GM19240 (cell line): ENCODE measurements around the gene GALNT13.

ENCODE experiments used
- DNase-seq: peaks from one replicate; pipeline ENCODE4 v3.0.0; 2011; ENCODE audit warnings: low spot score; ENCODE audit not compliant: insufficient read length

Gene GALNT13

GRCh38 chr2:154223726-154224125, 352.0 kb downstream of the GALNT13 start:
- no peak for DNase-seq

GRCh38 chr2:154226931-154227330, 355.2 kb downstream of the GALNT13 start:
- no peak for DNase-seq

- DNase-seq, result no peak
Observed at GRCh38 chr2:154228566-154229280, 357.0 kb downstream of the GALNT13 start.

GRCh38 chr2:154229966-154230365, 358.2 kb downstream of the GALNT13 start:
- no peak for DNase-seq

DNA sequence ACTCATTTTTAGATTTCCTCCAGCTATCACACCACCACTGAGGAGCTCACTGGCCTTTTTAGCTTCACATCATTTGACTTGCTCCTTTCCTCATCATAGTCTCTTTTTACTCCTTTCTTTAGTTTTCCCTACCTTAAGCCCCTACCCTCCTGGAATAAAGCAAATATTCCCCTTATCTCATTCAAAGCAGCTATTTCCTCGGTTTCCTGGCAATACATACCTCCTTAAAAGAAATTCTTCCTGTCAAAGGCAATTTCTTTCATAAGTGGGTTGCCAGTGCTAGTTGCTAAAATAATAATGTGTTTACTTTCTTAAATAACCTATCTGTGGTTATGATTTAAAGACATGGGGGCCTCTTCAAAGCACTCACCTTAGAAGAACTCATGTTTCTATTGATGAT, 359.3 kb downstream of the GALNT13 start:
- no peak for DNase-seq

DNA sequence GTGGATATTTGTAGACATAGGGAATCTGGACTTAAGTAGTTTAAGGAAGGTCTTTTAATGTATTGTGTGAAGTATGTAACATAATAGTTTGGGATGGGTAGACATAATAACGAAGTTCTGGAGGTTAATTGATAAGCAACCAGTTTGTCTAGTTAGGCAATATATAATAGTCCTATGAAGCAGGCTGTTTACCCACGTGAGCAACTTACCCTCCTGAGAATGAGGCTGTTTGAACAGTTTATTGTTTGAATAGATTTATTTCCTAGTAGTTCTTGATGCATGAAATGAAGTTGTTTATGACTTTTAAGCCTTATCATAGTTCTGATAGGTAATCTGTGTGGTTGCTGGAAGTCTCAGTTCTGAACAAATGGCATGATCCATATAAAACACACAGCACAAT, 361.5 kb downstream of the GALNT13 start:
- DNase-seq, result no peak

DNA sequence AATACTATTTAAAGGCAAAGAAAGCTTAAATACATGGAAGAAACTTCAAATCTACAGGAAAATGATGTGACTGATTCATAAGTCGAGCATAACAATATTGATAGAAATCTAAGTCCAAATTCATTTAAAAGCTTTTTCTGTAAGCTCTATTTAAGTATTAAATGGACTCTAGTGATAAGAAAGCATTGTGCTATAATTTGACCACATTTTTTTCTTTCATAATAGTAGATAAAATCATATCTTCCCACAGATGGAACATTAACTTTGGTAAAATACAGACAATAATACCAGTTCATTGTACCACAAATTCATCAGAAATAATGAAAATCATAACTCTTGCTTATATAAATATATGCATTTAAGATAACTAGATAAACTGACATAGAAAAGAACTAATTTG, 366.5 kb downstream of the GALNT13 start:
- no peak for DNase-seq

GRCh38 chr2:154240316-154240715, 368.6 kb downstream of the GALNT13 start:
- no peak for DNase-seq

GRCh38 chr2:154240921-154241379, 369.2 kb downstream of the GALNT13 start:
- no peak for DNase-seq

- DNase-seq, result no peak
Observed at GRCh38 chr2:154242687-154243086, 371.0 kb downstream of the GALNT13 start.

DNA sequence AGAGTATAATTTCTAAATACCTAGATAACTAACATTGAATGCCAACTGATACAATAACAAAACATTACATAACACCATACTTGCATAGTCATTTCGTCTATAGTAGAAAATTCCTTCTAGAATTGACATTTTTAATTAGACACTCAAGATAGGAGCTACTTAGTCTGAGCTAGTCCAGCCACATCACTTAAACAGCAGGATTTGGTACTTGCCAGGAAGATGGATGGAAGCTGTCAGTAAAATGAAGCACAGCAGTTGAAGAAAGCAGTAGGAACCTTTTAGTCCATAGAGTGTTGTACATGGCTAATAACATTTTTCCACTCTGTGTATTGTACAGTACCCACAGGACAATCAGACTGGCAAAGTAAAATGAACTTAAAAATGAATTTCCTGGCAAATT, 372.0 kb downstream of the GALNT13 start:
- DNase-seq, result no peak

DNA sequence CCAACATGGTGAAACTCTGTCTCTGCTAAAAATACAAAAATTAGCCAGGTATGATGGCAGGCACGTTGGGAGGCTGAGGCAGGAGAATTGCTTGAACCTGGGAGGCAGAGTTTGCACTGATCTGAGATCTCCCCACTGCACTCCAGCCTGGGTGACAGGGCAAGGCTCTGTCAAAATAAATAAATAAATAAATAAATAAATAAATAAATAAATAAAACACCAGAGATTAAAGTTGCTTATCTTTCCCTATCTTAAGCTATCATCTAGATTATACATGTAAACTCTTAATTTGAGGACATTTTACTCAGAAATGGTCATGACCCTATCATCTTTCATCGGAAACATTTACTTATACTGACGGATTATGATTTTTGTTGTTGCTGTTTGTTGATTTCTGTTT, 373.2 kb downstream of the GALNT13 start:
- DNase-seq, result no peak

DNA sequence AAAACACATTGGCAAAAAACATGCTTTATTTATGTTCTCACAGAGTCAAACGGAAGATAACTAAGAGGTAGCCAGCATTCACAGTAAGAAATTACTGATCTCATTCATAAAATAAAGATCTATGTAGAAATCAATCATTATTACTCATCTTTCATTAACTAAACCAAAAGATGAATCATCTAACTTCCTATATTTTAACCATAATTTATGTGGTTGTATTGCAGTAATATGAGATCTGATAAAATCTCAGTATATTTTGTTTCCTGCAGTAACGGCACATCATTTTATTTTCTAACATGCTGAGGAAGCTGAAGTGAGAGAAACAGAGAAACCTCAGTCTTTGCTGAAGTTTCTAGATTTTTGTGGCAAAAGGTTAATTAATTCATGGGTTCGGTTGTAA, 375.8 kb downstream of the GALNT13 start:
- DNase-seq, result no peak

DNA sequence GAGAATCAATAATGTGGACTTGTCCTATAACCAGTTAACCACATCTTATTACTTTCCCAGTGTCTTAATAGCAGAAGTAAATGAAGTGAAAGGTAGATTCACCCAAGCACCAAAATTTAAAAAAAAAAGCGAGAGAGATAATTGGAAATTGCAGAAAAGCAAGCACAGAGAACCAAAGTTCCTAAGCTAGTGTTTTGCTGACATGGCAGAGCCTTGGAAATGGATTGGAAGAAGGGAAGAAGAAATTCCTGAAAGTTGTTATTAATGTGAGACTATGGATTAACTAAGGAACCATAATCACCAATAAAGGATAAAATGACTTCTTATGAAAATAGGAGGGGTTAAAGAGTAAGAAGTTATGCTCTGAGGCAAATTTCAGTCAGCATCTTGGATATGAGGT, 384.4 kb downstream of the GALNT13 start:
- no peak for DNase-seq

DNA sequence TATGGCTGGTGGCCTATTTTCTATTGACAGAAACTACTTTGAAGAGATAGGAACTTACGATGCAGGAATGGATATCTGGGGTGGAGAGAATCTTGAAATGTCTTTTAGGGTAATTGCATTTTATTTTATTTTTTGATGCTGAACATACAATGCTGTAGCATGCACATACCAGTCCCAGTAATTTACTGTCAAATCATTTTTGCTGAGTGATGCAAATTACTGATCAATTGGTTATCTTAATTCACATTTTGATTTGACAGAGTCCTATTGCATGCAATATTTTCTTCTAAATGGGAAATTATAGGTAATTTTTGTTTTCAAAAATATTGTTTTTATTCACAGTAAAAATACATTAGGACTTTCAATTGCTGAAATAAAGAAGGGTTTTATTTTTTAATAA, 387.3 kb downstream of the GALNT13 start:
- no peak for DNase-seq

DNA sequence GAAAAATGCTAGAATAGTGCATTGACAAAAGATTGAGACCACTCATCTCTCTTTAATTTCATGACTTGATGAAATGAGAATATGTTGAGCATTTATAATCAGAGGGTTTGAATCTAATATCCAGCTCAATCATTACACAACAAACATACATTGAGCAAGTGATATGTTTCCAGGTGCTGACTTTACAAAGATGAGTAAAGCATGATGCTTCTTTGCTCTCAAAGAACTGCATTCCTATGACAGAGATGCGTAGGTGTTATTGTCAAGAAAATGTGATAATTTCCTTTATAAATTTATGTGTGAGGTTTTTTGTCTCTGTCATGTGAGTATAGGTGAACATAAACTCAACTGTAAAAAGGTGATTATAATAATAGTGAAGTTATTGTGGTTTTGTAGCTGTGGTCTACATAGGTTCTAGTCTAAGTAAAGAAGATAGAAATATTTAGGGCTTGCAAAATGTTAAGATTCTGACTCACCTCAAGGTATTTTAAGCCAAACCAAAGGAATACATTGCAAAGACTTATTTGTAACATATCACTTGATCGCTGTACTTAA, 389.8 kb downstream of the GALNT13 start:
- DNase-seq, result no peak

- DNase-seq, result no peak
Observed at GRCh38 chr2:154263206-154263605, 391.5 kb downstream of the GALNT13 start.

DNA sequence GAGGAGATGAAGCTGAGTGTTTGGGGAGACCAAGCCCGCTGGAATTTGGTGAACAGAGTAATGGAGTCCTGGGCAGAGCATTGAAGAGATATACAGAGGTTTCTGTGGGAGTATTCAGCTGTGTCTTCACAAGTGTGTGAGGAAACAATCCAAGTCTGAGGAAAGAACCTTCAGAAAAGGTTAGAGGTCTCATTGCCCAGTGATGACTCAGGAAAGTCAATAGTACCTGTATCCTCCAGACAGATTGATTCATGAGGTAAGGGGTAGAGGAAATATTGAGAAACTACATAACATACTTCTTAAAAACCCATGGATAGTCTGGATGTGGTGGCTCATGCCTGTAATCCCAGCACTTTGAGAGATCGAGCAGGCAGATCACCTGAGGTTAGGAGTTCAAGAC, 392.3 kb downstream of the GALNT13 start:
- DNase-seq, result no peak

- no peak for DNase-seq
Observed at GRCh38 chr2:154267983-154268382, 396.3 kb downstream of the GALNT13 start.

DNA sequence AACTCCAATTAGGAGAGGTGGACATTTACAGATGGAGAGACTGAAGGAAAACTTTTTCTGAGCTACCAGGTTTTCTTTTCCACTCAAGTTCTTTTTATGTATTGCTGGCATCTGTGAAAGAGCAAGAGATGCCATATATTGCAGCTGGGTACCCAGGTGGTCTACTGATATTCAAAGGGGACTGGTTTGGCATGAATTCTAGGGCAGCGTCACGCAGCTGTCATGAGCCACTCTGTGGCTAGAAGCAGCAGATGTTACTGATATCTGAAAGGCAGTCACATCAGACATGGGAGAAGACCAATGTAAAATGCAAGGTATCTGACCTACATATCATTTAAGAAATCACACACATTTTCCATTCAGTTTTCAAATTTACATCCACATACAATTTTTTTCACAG, 408.8 kb downstream of the GALNT13 start:
- DNase-seq, result no peak

GRCh38 chr2:154289870-154290269, 418.1 kb downstream of the GALNT13 start:
- no peak for DNase-seq

GRCh38 chr2:154291511-154291910, 419.8 kb downstream of the GALNT13 start:
- DNase-seq, result no peak

GRCh38 chr2:154291927-154292326, 420.2 kb downstream of the GALNT13 start:
- no peak for DNase-seq
